SK-N-MC (cell line): ENCODE measurements around the gene ARHGAP18.

Experiments
- EZH2 ChIP-seq: fragments of 200-600 bp; sonication (generic); IDR thresholded peaks from one replicate; pipeline ENCODE4 v1.6.1; 2017; ENCODE audit warnings: antibody characterized with exemption
- FOXP2 ChIP-seq: optimal IDR thresholded peaks from 2 replicates; pipeline ENCODE3; 2011; ENCODE audit warnings: mild to moderate bottlenecking, moderate library complexity; ENCODE audit not compliant: insufficient read depth; ENCODE audit errors: extremely low read length, control extremely low read depth
- POLR2AphosphoS5 ChIP-seq: IDR thresholded peaks from 2 replicates; pipeline ENCODE4 v1.6.1; 2012; ENCODE audit warnings: mild to moderate bottlenecking, low read depth, low read length, borderline replicate concordance

- TF ChIP-seq EZH2, result no peak
- TF ChIP-seq POLR2AphosphoS5, result no peak
- no peak for TF ChIP-seq FOXP2
Observed at GRCh38 chr6:129568015-129568414, 142.0 kb downstream of the ARHGAP18 start.
